ENCODE results near the gene CNIH2.
"Not testable (repeated sequence)": the region's sequence is repeated elsewhere in the genome, so short reads cannot be mapped to it uniquely, and the experiment has no call there.

The CNIH2 gene

GRCh38 chr11:66291303-66291705 is 13.3 kb downstream of the CNIH2 start:
- in situ Hi-C loops (cut with HindIII; ENCODE audit: low pct_unique_long_range_greater_than_20kb, low sequenced_read_pairs) = no loop called here
- no peak for DNase-seq (ENCODE audit: low read depth in 1 of 2, low spot score in 1 of 2)
- TF ChIP-seq JUND (IDR thresholded peaks at IDR 0.05; ENCODE audit: low read depth) = no peak

GRCh38 chr11:66291706-66292542 is 13.9 kb downstream of the CNIH2 start, which contains the start of gene TMEM151A:
Gene TMEM151A (plus strand): TSS chr11:66291894. CDS start chr11:66292014, 120 bp downstream.
- TF ChIP-seq JUND (IDR thresholded peaks at IDR 0.05; ENCODE audit: low read depth) = no peak
- in situ Hi-C loops (cut with HindIII; ENCODE audit: low pct_unique_long_range_greater_than_20kb, low sequenced_read_pairs) = no loop called here
- no peak for DNase-seq (ENCODE audit: low read depth in 1 of 2, low spot score in 1 of 2)

GRCh38 chr11:66292543-66293332 is 14.8 kb downstream of the CNIH2 start:
- DNase-seq (ENCODE audit: low read depth in 1 of 2, low spot score in 1 of 2) = no peak
- TF ChIP-seq JUND (IDR thresholded peaks at IDR 0.05; ENCODE audit: low read depth) = no peak
- in situ Hi-C loops (cut with HindIII; ENCODE audit: low pct_unique_long_range_greater_than_20kb, low sequenced_read_pairs) = no loop called here

- in situ Hi-C loops (cut with HindIII; ENCODE audit: low pct_unique_long_range_greater_than_20kb, low sequenced_read_pairs) = no loop called here
- DNase-seq (ENCODE audit: low read depth in 1 of 2, low spot score in 1 of 2) = no peak
- TF ChIP-seq JUND (IDR thresholded peaks at IDR 0.05; ENCODE audit: low read depth) = no peak
Measured at GRCh38 chr11:66293352-66293751, 15.4 kb downstream of the CNIH2 start.

GRCh38 chr11:66293777-66294625 is 16.0 kb downstream of the CNIH2 start:
- no peak for DNase-seq (ENCODE audit: low read depth in 1 of 2, low spot score in 1 of 2)
- in situ Hi-C loops (cut with HindIII; ENCODE audit: low pct_unique_long_range_greater_than_20kb, low sequenced_read_pairs) = no loop called here
- TF ChIP-seq JUND (IDR thresholded peaks at IDR 0.05; ENCODE audit: low read depth) = no peak

- no peak for TF ChIP-seq JUND (IDR thresholded peaks at IDR 0.05; ENCODE audit: low read depth)
- in situ Hi-C loops (cut with HindIII; ENCODE audit: low pct_unique_long_range_greater_than_20kb, low sequenced_read_pairs) = no loop called here
- no peak for DNase-seq (ENCODE audit: low read depth in 1 of 2, low spot score in 1 of 2)
Measured at GRCh38 chr11:66294626-66295620, 16.9 kb downstream of the CNIH2 start.

- no peak for TF ChIP-seq JUND (IDR thresholded peaks at IDR 0.05; ENCODE audit: low read depth)
- in situ Hi-C loops (cut with HindIII; ENCODE audit: low pct_unique_long_range_greater_than_20kb, low sequenced_read_pairs) = no loop called here
- no peak for DNase-seq (ENCODE audit: low read depth in 1 of 2, low spot score in 1 of 2)
Measured at GRCh38 chr11:66297610-66298009, 19.6 kb downstream of the CNIH2 start.

- no peak for TF ChIP-seq JUND (IDR thresholded peaks at IDR 0.05; ENCODE audit: low read depth)
- DNase-seq (ENCODE audit: low read depth in 1 of 2, low spot score in 1 of 2) = no peak
- in situ Hi-C loops (cut with HindIII; ENCODE audit: low pct_unique_long_range_greater_than_20kb, low sequenced_read_pairs) = no loop called here
Measured at GRCh38 chr11:66299186-66299585, 21.2 kb downstream of the CNIH2 start.

- TF ChIP-seq JUND (IDR thresholded peaks at IDR 0.05; ENCODE audit: low read depth) = no peak
- DNase-seq (ENCODE audit: low read depth in 1 of 2, low spot score in 1 of 2) = no peak
- in situ Hi-C loops (cut with HindIII; ENCODE audit: low pct_unique_long_range_greater_than_20kb, low sequenced_read_pairs) = no loop called here
Measured at GRCh38 chr11:66302656-66303055, 24.7 kb downstream of the CNIH2 start.

GRCh38 chr11:66309475-66309874 is 31.5 kb downstream of the CNIH2 start:
- no peak for TF ChIP-seq JUND (IDR thresholded peaks at IDR 0.05; ENCODE audit: low read depth)
- DNase-seq (ENCODE audit: low read depth in 1 of 2, low spot score in 1 of 2) = no peak
- in situ Hi-C loops (cut with HindIII; ENCODE audit: low pct_unique_long_range_greater_than_20kb, low sequenced_read_pairs) = no loop called here

- DNase-seq (ENCODE audit: low read depth in 1 of 2, low spot score in 1 of 2) = no peak
- in situ Hi-C loops (cut with HindIII; ENCODE audit: low pct_unique_long_range_greater_than_20kb, low sequenced_read_pairs) = no loop called here
- no peak for TF ChIP-seq JUND (IDR thresholded peaks at IDR 0.05; ENCODE audit: low read depth)
Measured at GRCh38 chr11:66310324-66310723, 32.3 kb downstream of the CNIH2 start.

- in situ Hi-C loops (cut with HindIII; ENCODE audit: low pct_unique_long_range_greater_than_20kb, low sequenced_read_pairs); DNase-seq (ENCODE audit: low read depth in 1 of 2, low spot score in 1 of 2): not testable (repeated sequence)
Measured at GRCh38 chr11:66310803-66311440, 32.9 kb downstream of the CNIH2 start.
